Epithelial cell of prostate (primary cell): ENCODE measurements around the gene DMWD.
"Not testable (repeated sequence)": the region's sequence is repeated elsewhere in the genome, so short reads cannot be mapped to it uniquely, and the experiment has no call there.

ENCODE experiments used
- DNase-seq: peaks from one replicate; pipeline ENCODE4 v3.0.0-alpha.2; 2011; ENCODE audit warnings: low read depth, low spot score
- H3K27ac ChIP-seq: fragments of 450-650 bp; 2 replicates; pipeline ENCODE4 v1.5.1; 2017; ENCODE audit warnings: mild to moderate bottlenecking

Gene DMWD

DNA sequence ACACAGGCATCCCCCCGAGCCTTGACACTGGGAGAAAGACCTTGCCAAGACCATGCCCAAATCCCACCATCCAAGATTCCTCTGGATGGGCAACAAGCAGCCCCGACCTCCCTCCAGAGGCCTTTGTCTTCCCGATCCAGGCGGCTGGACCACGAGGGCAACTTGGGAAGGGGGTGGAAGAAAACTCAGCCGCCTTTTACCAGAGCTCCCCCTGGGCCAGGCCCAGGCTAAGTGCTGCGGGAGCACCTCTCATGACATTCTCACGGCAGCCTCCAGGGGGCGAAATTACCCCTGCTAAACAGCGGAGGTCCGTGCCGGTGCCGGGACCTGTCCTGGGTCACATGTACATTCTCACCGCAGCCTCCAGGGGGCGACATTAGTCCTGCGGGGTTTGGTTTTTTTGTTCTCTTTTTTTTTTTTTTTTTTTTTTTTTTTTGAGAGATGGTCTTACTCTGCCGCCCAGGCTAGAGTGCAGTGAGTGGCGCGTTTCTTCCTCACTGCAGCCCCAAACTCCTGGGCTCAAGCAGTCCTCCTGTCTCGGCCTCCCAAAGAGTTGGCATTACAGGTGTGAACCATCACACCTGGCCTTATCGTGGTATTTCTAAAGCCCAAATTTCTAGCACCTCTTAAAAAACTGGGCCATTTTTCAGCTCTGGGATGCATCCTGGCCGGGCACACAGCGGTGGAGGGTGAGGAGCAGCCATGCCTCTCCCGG is 24.5 kb upstream of the DMWD start:
- peak; percentile 46 for DNase-seq
- H3K27ac ChIP-seq, result no peak overlapping the region

GRCh38 chr19:45816236-45817009 is 23.8 kb upstream of the DMWD start:
- no peak for DNase-seq
- no peak overlapping the region for H3K27ac ChIP-seq

GRCh38 chr19:45815481-45816216 is 23.0 kb upstream of the DMWD start:
- H3K27ac ChIP-seq, result no peak overlapping the region
- no peak for DNase-seq

DNA sequence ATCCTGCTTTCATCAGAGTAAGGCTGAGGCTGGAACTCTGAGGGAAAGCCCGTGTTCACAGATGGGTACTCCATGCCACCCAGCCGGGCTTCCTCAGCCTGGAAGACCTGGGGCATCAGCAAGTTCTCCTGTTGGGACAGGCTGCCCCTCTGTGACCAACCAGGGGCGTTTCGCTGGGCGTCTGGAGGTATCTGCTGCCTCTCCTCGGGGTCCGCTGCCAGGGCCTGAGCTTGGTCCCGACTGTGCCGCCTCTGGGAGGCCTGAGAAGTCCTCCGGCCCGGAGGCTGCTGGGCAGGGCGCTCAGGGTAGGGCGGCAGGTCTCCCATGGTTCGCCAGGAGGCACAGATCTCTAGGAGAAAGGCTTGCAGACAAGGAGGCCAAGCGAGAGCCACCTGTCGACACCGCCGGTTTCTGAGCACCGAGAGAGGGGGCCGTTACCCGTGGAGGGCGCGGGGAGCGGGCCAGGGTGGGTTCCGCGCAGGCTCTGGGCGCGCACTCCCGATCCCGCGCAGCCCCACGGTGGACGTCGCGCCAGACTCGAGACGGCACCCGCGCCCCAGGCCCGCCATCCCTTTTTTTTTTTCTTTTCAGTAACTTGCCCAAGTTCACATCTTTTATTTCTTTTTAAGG is 22.3 kb upstream of the DMWD start, which contains the start of gene RSPH6A:
TSS of gene RSPH6A (minus strand) at position 458 of the 630 bp plus-strand sequence. CDS start at position 326, 132 bp downstream.
- DNase-seq, result no peak

GRCh38 chr19:45814166-45814780 is 21.6 kb upstream of the DMWD start:
- peak overlapping the region; percentile 46 for H3K27ac ChIP-seq
- DNase-seq, result no peak

More for the DNA sequence above, 22.3 kb upstream of the DMWD start, which contains the start of gene RSPH6A:
- peak within 1 kb of the TSS; percentile 46 for H3K27ac ChIP-seq

GRCh38 chr19:45812297-45812696 is 19.7 kb upstream of the DMWD start:
- H3K27ac ChIP-seq, result peak overlapping the region; percentile 22
- DNase-seq, result no peak

GRCh38 chr19:45809643-45810159 is 17.1 kb upstream of the DMWD start:
- peak overlapping the region; percentile 60 for H3K27ac ChIP-seq
- no peak for DNase-seq

DNA sequence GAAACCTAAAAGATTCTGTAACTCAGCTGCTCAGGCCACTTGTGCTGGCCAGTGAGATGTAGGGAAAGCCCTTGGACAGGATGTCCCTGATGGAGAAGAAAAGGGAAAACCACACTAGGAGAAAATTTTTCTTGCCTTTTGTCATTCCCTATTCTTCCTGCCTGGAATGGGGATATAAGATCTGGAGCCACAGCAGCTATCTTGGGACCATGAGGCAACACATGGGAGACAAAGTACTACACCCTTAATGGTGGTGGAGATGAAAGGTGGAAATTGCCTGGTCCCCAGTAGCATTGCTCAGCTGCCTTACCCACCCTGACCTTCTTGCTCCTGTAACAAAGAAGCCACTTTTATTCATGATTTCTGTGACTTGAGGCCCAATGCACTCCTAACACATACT is 13.1 kb upstream of the DMWD start:
- no peak overlapping the region for H3K27ac ChIP-seq
- DNase-seq, result no peak

- H3K27ac ChIP-seq, result no peak overlapping the region
- DNase-seq, result no peak
Measured at GRCh38 chr19:45804959-45805230, 12.2 kb upstream of the DMWD start.

GRCh38 chr19:45804140-45804958 is 11.7 kb upstream of the DMWD start:
- DNase-seq, result no peak
- H3K27ac ChIP-seq, result no peak overlapping the region

GRCh38 chr19:45801603-45802175 is 9.0 kb upstream of the DMWD start:
- DNase-seq, result no peak
- H3K27ac ChIP-seq, result no peak overlapping the region

DNA sequence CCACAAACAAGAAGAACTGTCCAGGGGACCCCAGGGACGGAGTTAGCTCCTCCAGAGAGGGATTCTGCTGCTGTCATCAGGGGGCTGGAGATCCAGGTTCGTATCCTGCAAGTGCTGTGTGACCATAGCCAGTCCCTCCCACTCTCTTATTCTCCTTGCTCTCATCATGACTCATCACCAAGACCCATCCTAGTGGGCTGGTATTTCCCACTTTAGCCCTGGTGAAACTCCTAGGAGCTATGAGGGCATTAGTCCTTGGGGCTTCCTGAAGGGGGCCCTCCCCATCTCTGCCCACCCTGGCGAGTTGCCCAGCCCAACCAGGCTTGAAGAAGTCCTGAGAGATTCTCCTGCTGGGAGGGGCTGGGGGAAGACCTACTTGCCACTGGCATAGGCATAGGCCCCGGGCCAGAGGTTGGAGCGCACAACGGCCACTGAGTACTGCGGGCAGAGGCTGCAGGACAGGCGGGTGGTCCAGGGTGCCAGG is 7.5 kb upstream of the DMWD start:
- no peak overlapping the region for H3K27ac ChIP-seq
- no peak for DNase-seq

- H3K27ac ChIP-seq, DNase-seq: not testable (repeated sequence)
Measured at GRCh38 chr19:45799541-45799940, 6.9 kb upstream of the DMWD start.

GRCh38 chr19:45798995-45799517 is 6.4 kb upstream of the DMWD start:
- no peak overlapping the region for H3K27ac ChIP-seq
- no peak for DNase-seq

DNA sequence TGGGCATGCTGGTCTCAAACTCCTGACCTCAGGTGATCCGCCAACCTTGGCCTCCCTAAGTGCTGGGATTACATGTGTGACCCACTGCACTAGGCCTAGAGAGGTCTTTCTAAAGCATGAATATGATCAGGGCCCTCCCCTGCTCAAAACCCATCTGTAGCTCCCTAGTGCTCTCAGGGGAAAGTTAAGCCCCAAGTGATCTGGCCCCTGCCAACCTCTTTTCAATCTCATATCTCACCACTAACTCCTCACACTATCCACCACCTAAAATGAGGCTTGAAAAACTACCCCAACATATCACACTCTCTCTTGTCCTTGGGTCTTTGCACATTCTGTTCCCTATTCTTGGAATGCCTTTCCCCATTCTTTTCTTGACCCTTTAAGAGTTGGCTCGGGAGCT is 2.0 kb upstream of the DMWD start:
- DNase-seq, result no peak
- no peak overlapping the region for H3K27ac ChIP-seq

DNA sequence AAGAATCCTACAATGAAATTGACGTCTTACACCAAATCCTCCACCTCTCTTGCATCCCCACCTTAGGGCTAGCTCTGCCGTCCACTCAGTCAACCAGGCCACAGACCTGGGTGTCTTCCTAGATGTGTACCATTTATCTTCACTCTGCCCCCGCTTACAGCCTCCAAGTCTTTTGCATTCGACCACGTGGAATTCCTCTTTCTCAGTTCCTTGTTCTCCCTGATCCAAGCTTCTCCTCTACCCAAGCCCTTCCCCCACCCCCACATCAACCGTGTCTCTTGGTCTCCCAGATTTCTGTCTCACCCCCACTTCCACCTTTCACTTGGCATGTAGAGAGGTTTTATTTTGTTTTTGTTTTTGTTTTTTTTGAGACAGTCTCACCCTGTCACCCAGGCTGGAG is 1.2 kb upstream of the DMWD start:
- no peak for DNase-seq
- no peak overlapping the region for H3K27ac ChIP-seq

DNA sequence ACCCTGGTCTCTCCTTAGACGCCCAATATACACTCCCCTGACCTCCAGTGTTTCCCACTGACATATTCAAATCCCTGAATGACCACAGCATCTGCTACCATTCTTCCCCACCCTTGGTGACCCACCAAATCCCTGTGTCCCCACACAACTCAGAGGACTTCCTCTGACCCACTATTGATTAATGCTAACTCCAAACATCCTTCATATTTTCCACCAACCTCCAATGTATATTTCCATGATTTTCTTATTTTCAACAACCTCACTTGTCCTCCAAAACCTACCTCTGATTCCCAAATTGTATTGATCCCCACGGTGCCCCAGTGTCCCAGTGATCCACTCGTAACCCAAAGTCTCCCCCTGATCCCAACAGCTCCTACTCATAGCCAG is 526 bp upstream of the DMWD start:
- DNase-seq, result no peak
- H3K27ac ChIP-seq, result no peak overlapping the region

GRCh38 chr19:45791744-45792469 is 738 bp downstream of the DMWD start:
- DNase-seq, result no peak
- peak overlapping the region; percentile 39 for H3K27ac ChIP-seq
